ENCODE data around the gene GARRE1. TPM values are rescaled to one million over a fixed set of nuclear protein-coding genes. Genes with fewer than 3 reads are reported as not detected.

Gene GARRE1
- total and polyA plus RNA-seq, 2 of the 13 experiments (the other 11 are each of a cell fraction or from before 2014, with no cell fraction given): 8.0 to 11.7 TPM

DNA sequence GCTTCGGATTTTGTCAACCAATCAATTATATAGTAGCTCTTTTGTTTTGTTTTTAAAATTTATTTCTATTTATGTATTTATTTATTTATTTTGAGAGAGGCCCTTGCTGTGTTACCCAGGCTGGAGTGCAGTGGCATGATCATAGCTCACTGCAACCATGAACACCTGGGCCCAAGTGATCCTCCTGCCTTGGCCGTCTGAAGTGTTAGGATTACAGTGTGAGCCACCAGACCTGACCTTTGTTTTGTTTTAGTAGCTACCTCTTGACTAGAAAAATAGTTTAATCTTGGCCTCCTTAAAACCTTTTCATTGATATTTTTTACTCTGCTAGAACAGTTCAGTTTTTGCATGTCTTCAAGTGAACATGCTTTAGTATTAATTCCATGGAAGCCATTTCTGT lies 15.1 kb downstream of the GARRE1 start (continued):
- TF ChIP-seq, protein P1, sequence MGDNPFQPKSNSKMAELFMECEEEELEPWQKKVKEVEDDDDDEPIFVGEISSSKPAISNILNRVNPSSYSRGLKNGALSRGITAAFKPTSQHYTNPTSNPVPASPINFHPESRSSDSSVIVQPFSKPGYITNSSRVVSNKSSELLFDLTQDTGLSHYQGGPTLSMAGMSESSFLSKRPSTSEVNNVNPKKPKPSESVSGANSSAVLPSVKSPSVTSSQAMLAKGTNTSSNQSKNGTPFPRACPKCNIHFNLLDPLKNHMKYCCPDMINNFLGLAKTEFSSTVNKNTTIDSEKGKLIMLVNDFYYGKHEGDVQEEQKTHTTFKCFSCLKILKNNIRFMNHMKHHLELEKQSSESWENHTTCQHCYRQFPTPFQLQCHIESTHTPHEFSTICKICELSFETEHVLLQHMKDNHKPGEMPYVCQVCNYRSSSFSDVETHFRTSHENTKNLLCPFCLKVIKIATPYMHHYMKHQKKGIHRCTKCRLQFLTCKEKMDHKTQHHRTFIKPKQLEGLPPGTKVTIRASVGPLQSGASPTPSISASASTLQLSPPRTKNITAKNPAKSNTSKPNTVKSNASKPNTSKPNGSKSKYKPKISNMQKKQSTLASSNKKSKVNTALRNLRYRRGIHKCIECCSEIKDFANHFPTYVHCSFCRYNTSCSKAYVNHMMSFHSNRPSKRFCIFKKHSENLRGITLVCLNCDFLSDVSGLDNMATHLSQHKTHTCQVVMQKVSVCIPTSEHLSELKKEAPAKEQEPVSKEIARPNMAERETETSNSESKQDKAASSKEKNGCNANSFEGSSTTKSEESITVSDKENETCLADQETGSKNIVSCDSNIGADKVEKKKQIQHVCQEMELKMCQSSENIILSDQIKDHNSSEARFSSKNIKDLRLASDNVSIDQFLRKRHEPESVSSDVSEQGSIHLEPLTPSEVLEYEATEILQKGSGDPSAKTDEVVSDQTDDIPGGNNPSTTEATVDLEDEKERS (CRISPR knock-in tag; IDR thresholded peaks at IDR 0.05): no peak
- TF ChIP-seq ZNF350 (CRISPR knock-in tag; IDR thresholded peaks at IDR 0.05; ENCODE audit: borderline replicate concordance, low read depth) (no peak), ZNF235 (CRISPR knock-in tag; IDR thresholded peaks at IDR 0.05; ENCODE audit: borderline replicate concordance) (no peak), SMARCC2 (IDR thresholded peaks at IDR 0.05) (no peak), ZNF263 (CRISPR knock-in tag; IDR thresholded peaks at IDR 0.05) (no peak), SP4 (CRISPR knock-in tag; IDR thresholded peaks at IDR 0.05) (no peak), MEF2D (CRISPR knock-in tag; IDR thresholded peaks at IDR 0.05) (no peak), RARG (CRISPR knock-in tag; IDR thresholded peaks at IDR 0.05; ENCODE audit: low read depth) (no peak), ZNF883 (CRISPR knock-in tag; IDR thresholded peaks at IDR 0.05; ENCODE audit: not compliant biosample characterization) (no peak)
- TF ChIP-seq, protein P2, sequence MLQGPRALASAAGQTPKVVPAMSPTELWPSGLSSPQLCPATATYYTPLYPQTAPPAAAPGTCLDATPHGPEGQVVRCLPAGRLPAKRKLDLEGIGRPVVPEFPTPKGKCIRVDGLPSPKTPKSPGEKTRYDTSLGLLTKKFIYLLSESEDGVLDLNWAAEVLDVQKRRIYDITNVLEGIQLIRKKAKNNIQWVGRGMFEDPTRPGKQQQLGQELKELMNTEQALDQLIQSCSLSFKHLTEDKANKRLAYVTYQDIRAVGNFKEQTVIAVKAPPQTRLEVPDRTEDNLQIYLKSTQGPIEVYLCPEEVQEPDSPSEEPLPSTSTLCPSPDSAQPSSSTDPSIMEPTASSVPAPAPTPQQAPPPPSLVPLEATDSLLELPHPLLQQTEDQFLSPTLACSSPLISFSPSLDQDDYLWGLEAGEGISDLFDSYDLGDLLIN (CRISPR knock-in tag; IDR thresholded peaks at IDR 0.05; ENCODE audit: borderline replicate concordance): no peak
- TF ChIP-seq, protein P3, sequence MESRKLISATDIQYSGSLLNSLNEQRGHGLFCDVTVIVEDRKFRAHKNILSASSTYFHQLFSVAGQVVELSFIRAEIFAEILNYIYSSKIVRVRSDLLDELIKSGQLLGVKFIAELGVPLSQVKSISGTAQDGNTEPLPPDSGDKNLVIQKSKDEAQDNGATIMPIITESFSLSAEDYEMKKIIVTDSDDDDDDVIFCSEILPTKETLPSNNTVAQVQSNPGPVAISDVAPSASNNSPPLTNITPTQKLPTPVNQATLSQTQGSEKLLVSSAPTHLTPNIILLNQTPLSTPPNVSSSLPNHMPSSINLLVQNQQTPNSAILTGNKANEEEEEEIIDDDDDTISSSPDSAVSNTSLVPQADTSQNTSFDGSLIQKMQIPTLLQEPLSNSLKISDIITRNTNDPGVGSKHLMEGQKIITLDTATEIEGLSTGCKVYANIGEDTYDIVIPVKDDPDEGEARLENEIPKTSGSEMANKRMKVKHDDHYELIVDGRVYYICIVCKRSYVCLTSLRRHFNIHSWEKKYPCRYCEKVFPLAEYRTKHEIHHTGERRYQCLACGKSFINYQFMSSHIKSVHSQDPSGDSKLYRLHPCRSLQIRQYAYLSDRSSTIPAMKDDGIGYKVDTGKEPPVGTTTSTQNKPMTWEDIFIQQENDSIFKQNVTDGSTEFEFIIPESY (CRISPR knock-in tag; IDR thresholded peaks at IDR 0.05): no peak
- TF ChIP-seq, protein P4, sequence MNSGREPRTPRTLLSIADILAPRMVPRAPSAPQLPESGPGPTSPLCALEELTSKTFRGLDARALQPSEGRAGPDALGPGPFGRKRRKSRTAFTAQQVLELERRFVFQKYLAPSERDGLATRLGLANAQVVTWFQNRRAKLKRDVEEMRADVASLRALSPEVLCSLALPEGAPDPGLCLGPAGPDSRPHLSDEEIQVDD (CRISPR knock-in tag; IDR thresholded peaks at IDR 0.05; ENCODE audit: borderline replicate concordance): no peak
